ENCODE data around the gene ZNF519. TPM values are rescaled to one million over a fixed set of nuclear protein-coding genes. Genes with fewer than 3 reads are reported as not detected.
"Not testable (repeated sequence)": the region's sequence is repeated elsewhere in the genome, so short reads cannot be mapped to it uniquely, and the experiment has no call there.

The ZNF519 gene
- total RNA-seq, 5 donors from 2014 or later (not counting 1 experiment from before 2014, with no cell fraction given) = 6.1 to 12.3 (median 10.4) TPM

DNA sequence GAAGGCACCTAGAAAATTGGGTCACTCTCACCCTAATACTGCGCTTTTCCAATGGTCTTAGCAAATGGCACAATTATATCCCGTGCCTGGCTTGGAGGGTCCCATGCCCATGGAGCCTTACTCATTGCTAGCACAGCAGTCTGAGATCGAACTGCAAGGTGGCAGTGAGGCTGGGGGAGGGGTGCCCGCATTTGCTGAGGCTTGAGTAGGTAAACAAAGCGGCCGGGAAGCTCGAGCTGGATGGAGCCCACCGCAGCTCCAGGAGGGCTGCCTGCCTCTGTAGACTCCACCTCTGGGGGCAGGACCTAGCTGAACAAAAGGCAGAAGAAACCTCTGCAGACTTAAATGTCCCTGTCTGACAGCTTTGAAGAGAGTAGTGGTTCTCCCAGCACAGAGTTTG lies 30.7 kb upstream of the ZNF519 start:
- ATAC-seq (replicated peaks in 1 of 4); H3K27ac Mint-ChIP-seq; H3K27me3 ChIP-seq (replicated peaks in 1 of 2; ENCODE audit: control insufficient read depth in 2 of 2, extremely low read depth in 1 of 2, insufficient read depth in 2 of 2, low read length in 1 of 2); DNase-seq; CTCF ChIA-PET; H3K27ac ChIP-seq (ENCODE audit: low read length); H3K9me3 ChIP-seq; POLR2A ChIA-PET; H3K4me3 Mint-ChIP-seq; H3K4me1 ChIP-seq (ENCODE audit: control insufficient read depth in 1 of 2, extremely low read depth in 1 of 2, insufficient read depth in 2 of 2, low read length in 2 of 2); H3K36me3 Mint-ChIP-seq; H3K36me3 ChIP-seq (ENCODE audit: control insufficient read depth in 2 of 2, extremely low read depth in 1 of 2, insufficient read depth in 1 of 2, low read length in 1 of 2); H3K4me1 Mint-ChIP-seq; H3K4me3 ChIP-seq (ENCODE audit: control insufficient read depth in 1 of 2, extremely low read depth in 1 of 2, low read length in 1 of 2); H3K9me3 Mint-ChIP-seq: not testable (repeated sequence)
- 68% methylated on average over 6 of the region's 8 CpGs for WGBS (ENCODE audit: insufficient coverage)
- H3K27me3 Mint-ChIP-seq = peaks cover 26 to 27% of the 10 kb centered on the region in 2 donors

DNA sequence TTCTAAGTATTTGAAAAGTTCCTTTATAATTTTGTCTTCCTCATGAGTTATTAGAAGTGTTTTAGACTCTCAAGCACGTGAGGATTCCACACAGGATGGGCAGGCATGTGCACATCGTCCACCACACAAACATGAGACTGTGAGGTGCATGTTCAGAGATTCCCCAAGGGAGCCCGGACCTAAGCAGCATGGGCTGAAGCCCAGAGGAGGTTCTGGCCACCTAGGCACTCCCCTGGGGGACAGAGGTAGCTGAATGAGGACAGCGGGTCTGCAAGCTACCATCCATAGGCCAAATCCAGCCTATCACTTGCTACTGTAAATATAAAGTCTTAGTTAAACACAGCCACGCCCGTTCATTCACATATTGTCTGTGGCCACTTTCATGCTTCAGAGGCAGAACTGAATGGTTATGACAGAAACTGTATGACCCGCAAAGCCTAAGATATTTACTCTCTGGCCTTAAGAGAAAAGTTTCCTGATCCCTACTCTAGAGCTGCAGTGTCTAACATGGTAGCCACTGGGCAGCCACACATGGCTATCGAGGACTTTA lies 19.4 kb upstream of the ZNF519 start:
- not testable (repeated sequence) for H3K36me3 Mint-ChIP-seq
- 90% methylated on average over 2 of the region's 8 CpGs for WGBS (ENCODE audit: insufficient coverage)

DNA sequence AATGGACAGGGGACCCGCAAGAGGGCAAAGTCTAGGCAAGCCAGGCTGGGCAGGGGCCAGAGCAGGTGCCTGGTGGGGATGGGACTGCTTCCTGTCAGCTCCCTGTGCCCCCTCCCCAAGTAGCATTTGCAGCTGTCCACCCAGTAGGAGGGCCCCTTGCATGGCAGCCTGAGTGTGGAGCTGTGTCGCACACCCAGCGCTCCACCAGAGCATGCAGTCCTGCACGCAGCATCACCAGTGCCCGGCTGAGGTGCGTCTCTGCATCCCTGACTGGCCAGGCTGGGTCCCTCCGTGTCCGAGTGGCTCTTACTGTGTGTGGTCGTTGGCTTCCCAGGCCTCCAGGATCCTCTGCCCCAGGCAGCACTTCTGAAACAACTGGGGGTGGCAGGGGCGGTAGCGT lies 18.5 kb upstream of the ZNF519 start:
- H3K9me3 ChIP-seq; DNase-seq; H3K4me1 Mint-ChIP-seq; H3K27me3 ChIP-seq (replicated peaks in 1 of 2; ENCODE audit: control insufficient read depth in 2 of 2, extremely low read depth in 1 of 2, insufficient read depth in 2 of 2, low read length in 1 of 2); H3K27ac ChIP-seq (ENCODE audit: low read length); H3K36me3 ChIP-seq (ENCODE audit: control insufficient read depth in 2 of 2, extremely low read depth in 1 of 2, insufficient read depth in 1 of 2, low read length in 1 of 2); H3K27me3 Mint-ChIP-seq; H3K9me3 Mint-ChIP-seq; CTCF ChIA-PET; H3K27ac Mint-ChIP-seq; H3K36me3 Mint-ChIP-seq; POLR2A ChIA-PET; H3K4me1 ChIP-seq (ENCODE audit: control insufficient read depth in 1 of 2, extremely low read depth in 1 of 2, insufficient read depth in 2 of 2, low read length in 2 of 2); H3K4me3 ChIP-seq (ENCODE audit: control insufficient read depth in 1 of 2, extremely low read depth in 1 of 2, low read length in 1 of 2); ATAC-seq (replicated peaks in 1 of 4); H3K4me3 Mint-ChIP-seq: not testable (repeated sequence)
- 88% methylated on average over 3 of the region's 11 CpGs for WGBS (ENCODE audit: insufficient coverage)

More for the DNA sequence above, 19.4 kb upstream of the ZNF519 start:
- H3K9me3 Mint-ChIP-seq; H3K4me3 ChIP-seq (ENCODE audit: control insufficient read depth in 1 of 2, extremely low read depth in 1 of 2, low read length in 1 of 2); H3K36me3 ChIP-seq (ENCODE audit: control insufficient read depth in 2 of 2, extremely low read depth in 1 of 2, insufficient read depth in 1 of 2, low read length in 1 of 2); DNase-seq; CTCF ChIA-PET; H3K27me3 Mint-ChIP-seq; H3K27ac Mint-ChIP-seq; H3K27ac ChIP-seq (ENCODE audit: low read length); POLR2A ChIA-PET; H3K4me1 Mint-ChIP-seq; H3K27me3 ChIP-seq (replicated peaks in 1 of 2; ENCODE audit: control insufficient read depth in 2 of 2, extremely low read depth in 1 of 2, insufficient read depth in 2 of 2, low read length in 1 of 2); H3K4me1 ChIP-seq (ENCODE audit: control insufficient read depth in 1 of 2, extremely low read depth in 1 of 2, insufficient read depth in 2 of 2, low read length in 2 of 2); ATAC-seq (replicated peaks in 1 of 4); H3K4me3 Mint-ChIP-seq; H3K9me3 ChIP-seq: not testable (repeated sequence)

DNA sequence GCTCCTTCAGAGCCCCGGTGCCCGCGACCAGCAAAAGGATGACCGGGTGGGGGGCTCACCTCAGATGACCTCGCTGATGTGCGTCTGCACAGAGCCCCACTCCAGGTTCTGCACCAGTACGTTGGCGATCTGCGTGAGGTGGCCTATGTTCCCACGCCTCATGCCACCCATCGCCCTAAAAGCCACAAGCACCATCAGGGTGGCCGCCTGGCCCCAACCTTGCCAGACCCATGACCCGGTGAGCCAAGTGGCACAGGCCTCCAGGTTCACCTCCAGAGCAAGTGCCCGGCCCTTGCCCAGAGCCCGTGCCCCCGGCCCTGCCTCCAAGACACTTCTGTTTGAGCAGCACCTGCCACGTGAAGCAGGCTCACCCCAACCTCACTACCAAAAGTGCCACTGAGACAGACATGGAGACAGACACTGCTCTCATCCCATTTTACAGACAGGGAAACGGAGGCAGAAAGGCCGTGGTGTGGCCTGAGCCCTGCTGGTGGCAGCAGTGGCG lies 17.7 kb upstream of the ZNF519 start:
- H3K27ac Mint-ChIP-seq; H3K9me3 Mint-ChIP-seq; H3K27me3 ChIP-seq (replicated peaks in 1 of 2; ENCODE audit: control insufficient read depth in 2 of 2, extremely low read depth in 1 of 2, insufficient read depth in 2 of 2, low read length in 1 of 2); H3K27ac ChIP-seq (ENCODE audit: low read length); H3K36me3 ChIP-seq (ENCODE audit: control insufficient read depth in 2 of 2, extremely low read depth in 1 of 2, insufficient read depth in 1 of 2, low read length in 1 of 2); CTCF ChIA-PET; ATAC-seq (replicated peaks in 1 of 4); H3K4me3 ChIP-seq (ENCODE audit: control insufficient read depth in 1 of 2, extremely low read depth in 1 of 2, low read length in 1 of 2); H3K36me3 Mint-ChIP-seq; DNase-seq; H3K9me3 ChIP-seq; H3K27me3 Mint-ChIP-seq; H3K4me1 ChIP-seq (ENCODE audit: control insufficient read depth in 1 of 2, extremely low read depth in 1 of 2, insufficient read depth in 2 of 2, low read length in 2 of 2); H3K4me3 Mint-ChIP-seq; POLR2A ChIA-PET; H3K4me1 Mint-ChIP-seq: not testable (repeated sequence)
- 95% methylated on average over 13 of the region's 20 CpGs for WGBS (ENCODE audit: insufficient coverage)

DNA sequence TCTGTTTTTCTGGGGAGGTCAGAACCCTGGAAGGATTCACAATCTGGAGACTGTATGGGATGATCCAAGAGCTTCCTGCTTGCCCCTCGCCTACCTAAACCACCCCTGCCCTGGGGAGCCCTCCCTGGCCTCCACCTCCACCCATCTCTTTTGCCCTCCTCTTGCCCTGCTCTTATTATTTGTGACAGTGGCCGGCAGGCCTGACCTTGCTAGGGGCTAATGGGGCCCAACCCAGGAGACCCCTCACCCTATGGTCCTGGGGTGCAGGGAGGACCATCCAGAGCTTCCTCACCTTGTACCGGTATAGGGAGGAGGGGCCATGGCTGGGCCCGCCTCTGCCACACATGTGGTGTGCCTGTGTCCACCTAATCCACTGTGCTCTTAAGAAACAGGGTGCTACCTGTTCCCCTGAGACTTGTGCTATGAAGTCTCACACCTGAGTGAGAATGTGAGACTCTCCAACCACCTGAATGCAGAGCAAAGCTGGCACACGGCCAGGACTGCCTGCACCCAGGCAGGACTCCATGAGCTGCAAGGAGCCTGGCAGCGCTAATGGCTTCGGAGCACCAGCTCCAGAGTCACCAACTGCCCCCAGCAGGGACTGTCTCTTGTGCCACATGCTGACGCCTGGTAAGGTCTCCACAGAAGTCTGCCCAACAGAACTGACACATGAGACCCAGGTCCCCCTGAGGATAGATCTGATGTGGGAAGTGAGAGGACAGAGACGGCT lies 17.1 kb upstream of the ZNF519 start:
- not testable (repeated sequence) for ATAC-seq (replicated peaks in 1 of 4)
- 78% methylated on average over 5 of the region's 9 CpGs for WGBS (ENCODE audit: insufficient coverage)

DNA sequence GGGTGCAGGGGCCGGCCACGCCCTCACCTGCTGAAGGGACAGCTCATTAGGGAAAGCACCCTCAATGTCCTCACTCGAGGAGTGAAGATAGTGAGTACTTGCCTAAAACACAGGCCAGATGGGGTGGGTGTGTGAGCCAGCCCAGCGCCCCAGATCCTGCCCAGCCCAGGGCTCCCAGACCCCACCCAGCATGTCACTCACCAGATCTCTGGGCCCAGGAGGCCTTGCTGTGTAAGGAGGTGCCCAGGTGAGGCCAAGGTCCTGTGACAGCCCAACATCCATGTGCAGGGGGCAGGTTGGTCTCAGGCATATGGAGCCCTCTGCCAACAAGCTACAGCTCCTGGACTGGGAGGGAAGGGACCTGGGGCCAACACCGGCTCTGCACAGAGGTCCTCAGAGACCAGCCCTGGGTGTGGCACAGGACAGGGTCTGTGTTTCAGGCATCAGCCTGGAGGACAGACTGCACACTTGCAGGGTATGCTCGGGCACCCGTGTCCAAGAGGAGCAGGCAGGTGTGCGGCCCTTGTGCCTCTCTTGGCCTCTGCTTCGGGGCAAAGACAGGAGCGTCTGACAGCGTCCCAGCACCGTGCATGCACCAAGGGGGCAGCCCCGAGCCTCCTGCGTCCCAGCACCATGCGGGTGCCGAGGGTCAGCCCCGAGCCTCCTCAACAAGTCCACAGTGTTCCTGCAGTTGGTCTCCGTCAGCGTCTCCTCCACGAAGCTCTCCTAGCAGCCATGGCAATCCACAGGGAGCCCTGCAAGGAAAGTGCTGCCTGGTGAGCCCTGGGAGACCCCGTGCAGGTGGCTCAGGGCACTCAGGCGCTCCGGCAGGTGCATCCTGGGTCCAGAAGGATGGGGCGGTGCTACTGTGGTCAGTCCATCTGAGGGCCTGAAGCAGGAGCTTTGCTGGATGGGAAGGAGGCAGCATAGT lies 16.0 kb upstream of the ZNF519 start:
- H3K27ac ChIP-seq (ENCODE audit: low read length); H3K36me3 ChIP-seq (ENCODE audit: control insufficient read depth in 2 of 2, extremely low read depth in 1 of 2, insufficient read depth in 1 of 2, low read length in 1 of 2); H3K4me3 Mint-ChIP-seq; H3K27me3 ChIP-seq (replicated peaks in 1 of 2; ENCODE audit: control insufficient read depth in 2 of 2, extremely low read depth in 1 of 2, insufficient read depth in 2 of 2, low read length in 1 of 2); H3K4me3 ChIP-seq (ENCODE audit: control insufficient read depth in 1 of 2, extremely low read depth in 1 of 2, low read length in 1 of 2); H3K4me1 ChIP-seq (ENCODE audit: control insufficient read depth in 1 of 2, extremely low read depth in 1 of 2, insufficient read depth in 2 of 2, low read length in 2 of 2); H3K27me3 Mint-ChIP-seq; ATAC-seq (replicated peaks in 1 of 4); H3K27ac Mint-ChIP-seq; POLR2A ChIA-PET; DNase-seq; H3K36me3 Mint-ChIP-seq; H3K9me3 ChIP-seq; H3K4me1 Mint-ChIP-seq; CTCF ChIA-PET; H3K9me3 Mint-ChIP-seq: not testable (repeated sequence)
- 76% methylated on average over 18 of the region's 24 CpGs for WGBS (ENCODE audit: insufficient coverage)

More for the DNA sequence above, 17.1 kb upstream of the ZNF519 start:
- H3K27me3 Mint-ChIP-seq; H3K27me3 ChIP-seq (replicated peaks in 1 of 2; ENCODE audit: control insufficient read depth in 2 of 2, extremely low read depth in 1 of 2, insufficient read depth in 2 of 2, low read length in 1 of 2); H3K36me3 ChIP-seq (ENCODE audit: control insufficient read depth in 2 of 2, extremely low read depth in 1 of 2, insufficient read depth in 1 of 2, low read length in 1 of 2); DNase-seq; H3K27ac Mint-ChIP-seq; H3K4me1 Mint-ChIP-seq; CTCF ChIA-PET; H3K36me3 Mint-ChIP-seq; POLR2A ChIA-PET; H3K9me3 Mint-ChIP-seq; H3K4me1 ChIP-seq (ENCODE audit: control insufficient read depth in 1 of 2, extremely low read depth in 1 of 2, insufficient read depth in 2 of 2, low read length in 2 of 2); H3K4me3 ChIP-seq (ENCODE audit: control insufficient read depth in 1 of 2, extremely low read depth in 1 of 2, low read length in 1 of 2); H3K9me3 ChIP-seq; H3K4me3 Mint-ChIP-seq; H3K27ac ChIP-seq (ENCODE audit: low read length): not testable (repeated sequence)

Measured in T-cell (primary cell).